ENCODE data around the gene VPS9D1.

Gene VPS9D1

DNA sequence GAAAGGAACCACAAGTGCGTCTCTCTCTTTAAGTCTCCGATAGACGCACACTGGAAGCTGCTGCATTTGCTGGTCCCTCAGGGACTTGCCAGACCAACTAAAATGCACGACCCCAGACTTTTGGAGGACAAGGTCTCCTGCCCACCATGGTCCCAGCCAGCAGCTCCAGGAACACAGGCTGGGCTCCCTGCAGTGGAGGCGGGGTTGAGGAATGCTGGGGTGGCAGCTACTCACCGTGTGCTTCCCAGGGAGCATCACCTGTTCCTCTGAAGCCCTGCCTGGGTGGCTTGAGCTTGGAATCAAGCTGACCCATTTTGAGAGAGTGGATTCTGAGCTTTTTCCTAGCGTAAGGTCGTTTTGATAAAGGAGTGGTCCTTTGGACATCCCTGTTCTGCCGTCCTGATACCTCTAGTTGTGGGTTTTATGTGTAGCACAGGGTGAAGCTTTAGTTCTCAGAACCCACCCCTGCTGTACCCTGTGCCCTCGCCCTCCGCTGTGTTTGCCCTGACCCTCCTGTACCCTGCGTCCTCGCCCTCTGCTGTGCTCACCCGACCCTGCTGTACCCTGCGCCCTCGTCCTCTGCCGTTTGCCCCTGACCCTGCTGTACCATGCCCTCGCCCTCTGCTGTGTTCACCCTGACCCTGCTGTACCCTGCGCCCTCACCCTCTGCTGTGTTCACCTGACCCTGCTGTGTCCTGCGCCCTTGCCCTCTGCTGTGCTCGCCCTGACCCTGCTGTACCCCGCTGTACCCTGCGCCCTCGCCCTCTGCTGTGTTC is 11.6 kb upstream of the VPS9D1 start:
- DNase-seq (ENCODE audit: low spot score): no peak

GRCh38 chr16:89730610-89731234 is 10.0 kb upstream of the VPS9D1 start:
- no peak for DNase-seq (ENCODE audit: low spot score)

DNA sequence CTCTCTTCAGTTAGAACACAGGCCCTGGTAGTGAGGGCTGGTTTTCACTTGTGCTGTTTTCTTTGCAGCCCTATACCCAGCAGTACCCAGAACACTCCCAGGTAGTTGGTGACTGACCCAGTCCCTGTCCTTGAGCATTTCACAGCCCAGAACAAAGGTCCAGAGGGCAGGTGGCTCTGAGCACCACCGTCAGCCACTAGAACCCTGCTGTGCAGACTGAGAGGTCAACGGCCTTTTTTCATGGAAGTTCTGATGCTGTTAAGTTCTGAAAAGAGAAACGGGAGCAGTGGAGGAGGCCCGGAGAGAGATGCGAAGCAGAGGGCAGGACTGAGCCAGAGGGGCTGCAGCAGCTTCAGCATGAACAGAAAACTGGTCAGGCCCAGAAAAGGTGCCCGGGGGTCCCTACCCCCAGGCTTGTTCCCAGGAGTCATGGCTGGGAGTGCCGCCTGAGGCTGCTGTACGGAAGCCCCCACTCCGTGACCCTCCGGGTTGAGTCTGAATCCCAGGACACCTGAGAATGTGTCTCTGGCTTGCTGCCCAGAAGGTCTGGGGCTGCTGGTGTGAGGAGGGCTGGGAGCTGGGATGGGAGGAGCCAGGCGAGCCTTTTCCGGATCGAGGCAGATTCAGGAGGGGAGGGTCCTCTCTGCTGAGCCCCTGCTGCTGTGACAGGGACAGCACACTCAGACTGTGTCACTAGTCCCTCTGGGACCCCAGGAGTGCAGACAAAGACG is 9.3 kb upstream of the VPS9D1 start:
- DNase-seq (ENCODE audit: low spot score): no peak

DNA sequence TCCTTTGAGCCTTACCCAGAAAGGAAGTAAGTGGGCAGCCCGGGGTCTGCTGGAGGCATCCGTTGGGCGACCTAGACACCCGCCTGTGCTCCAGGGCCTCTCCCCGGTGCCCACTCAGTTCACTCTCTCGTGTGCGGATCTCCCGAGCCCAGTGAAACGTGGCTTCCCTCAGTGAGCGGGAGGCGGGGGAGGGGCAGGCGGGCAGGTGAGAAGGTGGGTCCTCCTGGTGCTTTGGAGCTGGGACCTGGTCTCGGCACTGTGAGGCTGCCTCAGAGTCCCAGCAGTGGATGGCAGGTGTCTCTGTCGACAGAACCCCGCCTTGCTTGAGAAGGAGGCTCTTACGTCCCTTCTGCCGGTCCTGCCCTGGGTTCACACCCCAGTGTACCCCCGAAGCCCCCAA is 8.6 kb upstream of the VPS9D1 start:
- no peak for DNase-seq (ENCODE audit: low spot score)

- no peak for DNase-seq (ENCODE audit: low spot score)
Observed at GRCh38 chr16:89727406-89728120, 6.9 kb upstream of the VPS9D1 start.

DNA sequence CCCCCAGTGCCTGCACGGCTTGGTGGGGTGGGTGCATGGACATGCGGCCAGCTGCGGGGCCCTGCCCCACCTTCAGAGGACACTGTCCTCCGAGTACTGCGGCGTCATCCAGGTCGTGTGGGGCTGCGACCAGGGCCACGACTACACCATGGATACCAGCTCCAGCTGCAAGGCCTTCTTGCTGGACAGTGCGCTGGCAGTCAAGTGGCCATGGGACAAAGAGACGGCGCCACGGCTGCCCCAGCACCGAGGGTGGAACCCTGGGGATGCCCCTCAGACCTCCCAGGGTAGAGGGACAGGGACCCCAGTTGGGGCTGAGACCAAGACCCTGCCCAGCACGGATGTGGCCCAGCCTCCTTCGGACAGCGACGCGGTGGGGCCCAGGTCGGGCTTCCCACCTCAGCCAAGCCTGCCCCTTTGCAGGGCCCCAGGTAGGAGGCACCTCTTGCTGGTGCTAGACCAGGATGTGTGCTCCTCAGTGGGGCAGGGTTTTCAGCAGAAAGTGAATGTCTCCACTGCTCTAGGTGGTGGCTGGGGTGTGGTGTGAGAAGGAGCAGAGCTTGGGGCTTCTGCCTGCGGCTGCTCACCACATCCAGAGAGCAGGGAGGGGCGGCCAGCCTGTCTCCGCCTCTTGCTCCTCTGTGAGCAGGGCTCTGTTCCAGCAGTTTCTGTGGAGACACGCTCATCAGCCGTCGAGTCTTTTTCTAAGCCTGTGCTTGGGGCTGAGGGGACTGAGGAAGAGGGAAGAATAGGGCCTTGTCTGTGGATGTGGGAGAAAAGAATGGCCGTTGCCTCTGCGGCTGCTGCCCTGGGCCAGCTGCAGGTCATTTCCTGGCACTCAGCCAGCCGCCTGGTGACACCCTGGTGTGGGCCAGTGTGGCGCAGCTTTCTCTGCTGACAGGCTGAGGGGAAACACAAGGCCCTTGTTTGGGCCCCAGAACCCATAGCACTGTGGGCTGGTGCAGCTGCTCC is 2.9 kb upstream of the VPS9D1 start:
- DNase-seq (ENCODE audit: low spot score): peak; percentile 18

GRCh38 chr16:89722392-89723278 is 1.9 kb upstream of the VPS9D1 start:
- DNase-seq (ENCODE audit: low spot score): peak; percentile 20

DNA sequence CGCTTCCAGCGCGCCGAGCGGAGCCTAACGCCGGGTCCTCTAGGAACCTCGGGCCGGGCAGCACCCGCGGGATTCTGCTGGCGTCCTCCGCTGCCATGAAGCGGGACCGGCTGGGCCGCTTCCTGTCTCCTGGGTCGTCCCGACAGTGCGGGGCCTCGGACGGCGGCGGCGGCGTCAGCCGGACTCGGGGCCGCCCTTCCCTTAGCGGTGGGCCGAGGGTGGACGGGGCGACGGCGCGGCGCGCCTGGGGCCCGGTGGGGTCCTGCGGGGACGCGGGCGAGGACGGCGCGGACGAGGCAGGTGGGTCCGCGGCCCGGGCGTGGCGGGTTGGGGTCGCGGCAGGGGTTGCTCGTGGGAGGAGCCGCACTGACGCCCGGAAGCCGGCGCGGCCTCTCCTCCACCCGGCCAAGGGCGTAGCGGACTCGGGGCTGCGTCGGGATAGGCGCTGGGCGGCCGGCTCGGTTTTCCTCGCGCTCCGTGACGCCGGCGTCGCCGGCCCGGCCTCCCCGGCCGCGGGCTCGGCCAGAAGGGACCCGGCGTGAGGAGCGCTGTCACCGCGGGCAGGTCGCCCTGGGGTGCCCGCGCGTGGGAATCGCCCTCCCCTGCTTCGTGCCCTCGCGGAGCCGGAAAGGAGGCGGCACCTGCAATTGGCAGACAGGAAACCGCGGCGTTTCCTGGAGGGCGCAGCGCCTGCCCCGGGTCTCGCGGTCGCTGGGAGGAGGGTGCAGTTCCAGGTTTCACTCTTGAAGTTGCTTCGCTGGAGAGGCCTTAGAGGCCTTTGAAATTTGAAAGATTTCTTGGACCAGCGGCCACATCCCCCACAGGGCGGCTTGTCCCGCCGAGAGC is 1.1 kb upstream of the VPS9D1 start:
- DNase-seq (ENCODE audit: low spot score): peak; percentile 63

- DNase-seq (ENCODE audit: low spot score): no peak
Observed at GRCh38 chr16:89720551-89720812, 216 bp downstream of the VPS9D1 start.

- no peak for DNase-seq (ENCODE audit: low spot score)
Observed at GRCh38 chr16:89717688-89718505, 2.8 kb downstream of the VPS9D1 start.

GRCh38 chr16:89716916-89717687 is 3.6 kb downstream of the VPS9D1 start:
- DNase-seq (ENCODE audit: low spot score): no peak

GRCh38 chr16:89716493-89716892 is 4.2 kb downstream of the VPS9D1 start:
- DNase-seq (ENCODE audit: low spot score): no peak

GRCh38 chr16:89712274-89712781 is 8.4 kb downstream of the VPS9D1 start:
- DNase-seq (ENCODE audit: low spot score): peak; percentile 9

GRCh38 chr16:89711601-89712273 is 9.0 kb downstream of the VPS9D1 start:
- DNase-seq (ENCODE audit: low spot score): peak; percentile 93

DNA sequence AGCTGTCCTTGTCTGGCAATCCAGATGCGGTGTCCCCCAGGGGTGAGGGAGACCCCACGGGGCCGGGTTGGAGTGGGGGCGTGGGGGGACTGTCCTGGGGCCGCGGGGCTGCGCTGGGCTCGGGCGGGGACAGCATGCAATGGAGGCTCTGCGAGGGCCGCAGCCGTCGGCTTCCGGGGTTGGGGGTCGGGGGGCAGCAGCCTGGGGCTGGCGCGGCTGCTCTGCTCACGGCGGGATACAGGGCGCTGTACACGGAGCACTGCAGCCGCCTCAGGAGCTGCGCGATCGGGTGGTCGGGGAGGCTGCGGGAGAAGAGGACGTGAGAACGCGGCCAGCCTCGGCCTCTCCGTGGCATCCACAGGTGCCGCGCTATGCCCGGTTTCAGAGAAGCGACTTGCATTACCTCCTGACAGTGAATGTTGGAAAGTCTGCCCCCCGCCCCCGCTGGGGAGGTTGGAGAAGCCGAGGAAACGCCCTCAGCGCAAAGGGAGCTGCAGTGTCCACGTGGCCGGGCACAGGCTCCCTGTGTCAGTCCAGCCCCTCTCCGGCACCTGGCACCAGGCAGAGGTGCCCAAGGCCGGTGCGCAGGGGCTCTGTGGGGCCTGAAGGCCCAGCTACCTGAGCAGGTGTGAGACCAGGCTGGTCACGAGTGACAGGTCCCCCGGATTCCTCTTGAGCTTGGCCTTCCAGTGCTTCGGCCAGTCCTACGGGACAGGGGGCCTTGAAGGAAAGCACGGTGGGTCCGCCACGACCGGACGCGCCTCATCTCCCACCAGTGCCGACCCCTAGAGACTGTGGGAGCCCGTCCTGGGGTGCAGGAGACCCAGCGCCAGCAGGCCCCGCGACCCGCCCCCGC is 9.8 kb downstream of the VPS9D1 start:
- no peak for DNase-seq (ENCODE audit: low spot score)

Measured in AG20443 (cell line).